HG03108 (cell line): ENCODE data around the gene POLR1C.
A peak's percentile ranks its signal among the peaks of the same experiment; 100 is the strongest.
"Not testable (repeated sequence)": the region's sequence is repeated elsewhere in the genome, so short reads cannot be mapped to it uniquely, and the experiment has no call there.

ENCODE experiments used
- ATAC-seq: cut with Tn5 transposase; IDR thresholded peaks from one replicate; pipeline ENCODE4 v1.9.1; 2021; ENCODE audit warnings: moderate library complexity; ENCODE audit not compliant: unreplicated experiment

The POLR1C gene

DNA sequence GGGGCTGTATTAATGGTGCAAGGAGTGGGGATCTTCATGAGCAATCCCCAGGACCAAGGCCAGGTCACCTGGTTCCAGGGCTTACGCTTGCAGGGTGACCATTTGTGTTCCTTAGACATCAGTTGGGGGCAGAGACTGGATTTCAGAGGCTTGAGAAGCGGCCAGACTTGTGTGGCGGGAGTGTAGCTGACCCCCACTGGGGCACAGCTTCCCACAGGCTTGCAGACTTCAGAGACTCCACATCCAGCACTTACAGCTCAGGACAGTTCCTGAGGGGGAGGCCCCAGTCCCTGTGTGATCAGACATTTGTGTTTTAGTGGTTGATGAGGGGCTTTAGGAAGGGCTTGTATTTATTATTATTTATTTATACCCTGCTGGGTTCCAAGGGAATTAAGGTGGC is 24.2 kb upstream of the POLR1C start:
- ATAC-seq: no peak

DNA sequence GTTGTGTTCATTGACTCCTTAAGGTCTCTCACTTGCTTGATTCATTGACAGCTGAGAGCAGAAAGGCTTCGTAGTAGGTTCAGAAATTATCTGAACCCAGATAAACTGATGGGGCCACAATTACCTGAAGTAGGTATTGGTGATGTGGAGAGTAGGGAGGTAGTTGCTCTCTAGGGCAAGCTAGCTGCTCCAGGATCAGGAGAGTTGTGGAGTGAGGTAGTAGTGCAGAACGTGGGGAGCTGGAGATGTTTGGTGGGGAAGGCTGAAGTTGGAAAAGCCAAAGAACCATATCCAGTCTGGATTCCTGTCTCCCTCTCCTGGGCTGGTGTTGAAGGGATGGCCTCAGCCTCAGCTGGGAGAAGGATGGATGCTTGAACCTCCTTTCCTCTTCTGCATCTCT is 23.7 kb upstream of the POLR1C start:
- ATAC-seq: no peak

DNA sequence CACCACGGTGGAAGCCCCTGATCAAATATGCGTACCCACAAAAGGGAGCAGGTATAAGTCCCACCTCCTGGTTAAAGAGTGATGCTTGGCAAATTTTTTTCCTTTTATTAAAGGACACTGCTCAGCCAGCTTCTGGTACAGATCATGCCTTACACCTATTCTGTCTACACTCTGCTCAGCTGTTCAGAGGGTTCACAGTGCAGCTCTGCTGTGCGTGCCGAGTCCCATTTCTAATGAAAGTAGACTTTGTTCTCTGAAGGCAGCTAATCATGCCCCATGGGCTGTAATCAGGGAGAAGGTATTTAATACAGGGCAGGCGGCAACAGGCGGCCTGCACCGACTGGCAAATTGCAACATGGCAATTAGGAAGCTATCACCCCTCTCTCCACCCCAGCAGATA is 23.1 kb upstream of the POLR1C start:
- ATAC-seq: no peak

DNA sequence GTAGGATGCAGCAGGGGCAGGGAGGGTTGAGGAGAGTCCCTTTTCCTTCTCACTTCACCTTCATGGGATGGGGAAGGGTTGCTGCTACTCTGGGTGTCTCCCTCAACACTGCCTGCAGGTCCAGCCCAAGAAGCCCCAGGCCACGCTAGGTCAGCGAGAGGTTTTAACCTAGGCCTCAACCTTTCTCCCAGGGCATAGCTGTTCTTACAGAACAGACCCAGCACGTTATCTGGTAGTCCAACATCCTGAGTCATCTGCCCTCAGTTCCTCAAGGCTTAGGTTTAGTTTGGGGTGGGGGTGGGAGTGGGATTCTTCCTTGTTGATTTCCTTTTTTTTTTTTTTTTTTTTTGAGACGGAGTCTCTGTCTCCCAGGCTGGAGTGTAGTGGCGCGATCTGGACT is 22.6 kb upstream of the POLR1C start:
- ATAC-seq: no peak

DNA sequence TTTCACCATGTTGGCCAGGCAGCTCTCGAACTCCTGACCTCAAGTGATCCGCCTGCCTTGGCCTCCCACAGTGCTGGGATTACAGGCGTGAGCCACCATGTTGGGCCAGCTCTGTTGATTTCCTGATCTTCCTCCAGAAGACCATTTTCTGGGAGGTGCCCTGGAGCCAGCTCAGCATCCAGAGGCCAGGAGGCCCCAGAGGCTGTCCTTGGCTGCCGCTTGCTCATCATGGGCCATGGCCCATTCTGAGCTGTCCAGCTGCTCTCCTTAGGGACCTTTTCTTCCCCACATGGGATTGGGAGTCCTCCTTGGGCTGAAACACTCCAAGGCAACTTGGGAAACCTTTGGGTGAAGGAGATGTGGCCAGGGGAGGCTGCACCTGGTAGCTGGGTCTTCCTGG is 22.1 kb upstream of the POLR1C start:
- ATAC-seq: no peak

DNA sequence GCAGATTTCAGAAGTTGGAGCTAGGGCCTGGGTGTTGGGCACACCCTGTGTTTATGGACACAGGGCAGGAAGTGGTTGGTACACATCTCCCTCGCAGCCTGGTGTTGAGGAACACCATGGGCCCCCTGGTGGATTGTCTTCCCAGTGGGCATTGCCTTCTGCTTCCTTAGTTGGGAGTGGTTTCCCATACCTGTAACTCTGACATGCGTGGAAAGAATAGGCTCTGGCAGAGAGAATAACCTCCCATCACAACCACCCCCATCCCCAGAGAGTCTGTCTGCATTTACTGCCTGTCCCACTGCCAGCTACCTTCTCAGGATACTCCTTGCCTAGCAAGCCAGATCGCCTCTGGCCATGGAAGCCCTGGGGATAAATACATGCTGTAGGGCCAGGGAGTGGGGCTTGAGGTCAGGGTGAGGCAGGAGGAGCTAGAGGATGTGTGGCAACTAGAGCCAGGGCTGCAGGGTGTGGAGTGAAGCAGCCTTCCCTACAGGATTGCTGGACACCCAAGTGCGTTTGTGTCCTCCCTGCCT is 21.4 kb upstream of the POLR1C start:
- no peak for ATAC-seq

DNA sequence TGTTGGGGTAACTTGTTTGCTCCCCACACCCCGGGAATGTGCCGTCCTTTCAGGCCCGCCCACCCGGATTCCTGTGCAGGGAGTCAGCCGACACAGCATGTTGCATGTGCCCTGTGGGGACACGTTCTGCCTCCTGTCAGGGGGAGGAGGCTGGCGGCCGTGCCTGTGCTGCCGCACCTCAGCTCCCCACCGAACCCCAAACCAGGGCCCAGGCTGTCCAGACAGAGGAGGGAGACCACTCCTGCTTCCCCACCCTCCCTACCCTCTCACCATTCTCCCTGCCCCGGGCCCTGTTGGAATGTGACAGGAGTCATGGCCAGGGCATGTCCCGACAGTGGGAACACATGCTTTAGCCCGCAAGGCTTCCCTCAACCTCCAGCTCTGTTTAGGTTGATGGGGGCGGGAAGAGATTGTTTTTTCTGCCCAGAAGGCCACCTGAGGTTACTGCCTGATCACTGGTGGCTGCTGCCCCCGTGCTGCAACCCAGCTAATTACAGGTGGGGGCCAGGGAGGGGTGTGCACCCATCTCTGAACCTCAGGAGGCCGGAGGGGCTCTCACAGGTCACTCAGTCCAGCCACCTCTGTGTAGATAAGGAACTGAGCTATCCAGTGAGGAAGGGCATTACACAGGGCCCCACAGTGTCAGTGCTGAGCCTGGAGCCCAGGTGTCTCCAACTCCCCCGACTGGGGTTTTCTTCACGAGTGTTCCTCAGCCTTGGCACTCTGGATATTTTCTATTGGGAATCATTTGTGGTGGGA is 20.3 kb upstream of the POLR1C start:
- no peak for ATAC-seq

DNA sequence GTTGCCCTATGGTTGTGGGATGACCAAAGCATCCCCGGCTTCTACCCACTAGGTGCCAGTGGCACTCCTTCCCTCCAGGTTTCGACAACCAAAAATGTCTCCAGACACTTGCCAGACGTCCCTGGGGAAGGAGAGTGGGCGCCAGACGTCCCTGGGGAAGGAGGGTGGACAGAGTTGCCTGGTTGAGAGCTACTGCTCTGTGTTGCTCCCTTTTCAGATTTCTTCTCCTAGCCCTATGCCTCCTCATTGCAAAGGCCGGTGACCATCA is 19.8 kb upstream of the POLR1C start:
- no peak for ATAC-seq

DNA sequence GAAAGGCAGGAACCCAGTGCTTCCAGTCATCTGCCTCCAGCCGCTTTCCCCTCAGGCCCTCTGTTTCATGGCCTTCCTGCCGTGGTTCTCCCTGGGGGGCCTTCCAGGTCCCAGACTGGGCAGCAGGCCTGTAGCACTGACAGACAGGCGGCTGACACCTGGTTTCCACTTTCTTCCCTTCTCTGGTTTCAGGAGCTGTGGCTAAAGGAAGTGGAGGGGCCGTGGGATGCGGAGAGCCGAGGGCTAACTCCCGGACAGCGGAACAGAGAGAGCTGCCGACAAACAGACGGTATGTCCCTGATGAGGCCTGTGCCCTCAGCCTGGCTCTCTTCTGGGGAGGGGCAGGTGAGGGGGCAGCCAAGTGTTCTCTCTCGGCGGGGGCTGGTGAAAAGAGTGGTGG is 19.2 kb upstream of the POLR1C start:
- ATAC-seq: no peak

DNA sequence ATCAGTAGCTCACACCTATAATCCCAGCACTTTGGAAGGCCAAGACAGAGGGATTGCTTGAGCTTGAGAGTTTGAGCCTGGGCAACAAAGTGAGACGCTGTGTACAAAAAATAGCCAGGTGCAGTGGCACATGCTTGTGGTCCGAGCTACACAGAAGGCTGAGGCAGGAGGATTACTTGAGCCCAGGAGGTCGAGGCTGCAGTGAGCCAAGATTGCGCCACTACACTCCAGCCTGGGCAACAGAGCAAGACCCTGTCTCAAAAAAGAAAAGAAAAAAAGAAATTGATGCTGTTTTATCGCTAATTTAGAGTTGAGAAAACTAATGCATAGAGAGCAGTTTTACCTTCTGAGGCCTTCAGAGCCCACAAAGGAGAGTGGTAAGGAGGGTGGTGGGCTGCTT is 18.6 kb upstream of the POLR1C start:
- not testable (repeated sequence) for ATAC-seq

DNA sequence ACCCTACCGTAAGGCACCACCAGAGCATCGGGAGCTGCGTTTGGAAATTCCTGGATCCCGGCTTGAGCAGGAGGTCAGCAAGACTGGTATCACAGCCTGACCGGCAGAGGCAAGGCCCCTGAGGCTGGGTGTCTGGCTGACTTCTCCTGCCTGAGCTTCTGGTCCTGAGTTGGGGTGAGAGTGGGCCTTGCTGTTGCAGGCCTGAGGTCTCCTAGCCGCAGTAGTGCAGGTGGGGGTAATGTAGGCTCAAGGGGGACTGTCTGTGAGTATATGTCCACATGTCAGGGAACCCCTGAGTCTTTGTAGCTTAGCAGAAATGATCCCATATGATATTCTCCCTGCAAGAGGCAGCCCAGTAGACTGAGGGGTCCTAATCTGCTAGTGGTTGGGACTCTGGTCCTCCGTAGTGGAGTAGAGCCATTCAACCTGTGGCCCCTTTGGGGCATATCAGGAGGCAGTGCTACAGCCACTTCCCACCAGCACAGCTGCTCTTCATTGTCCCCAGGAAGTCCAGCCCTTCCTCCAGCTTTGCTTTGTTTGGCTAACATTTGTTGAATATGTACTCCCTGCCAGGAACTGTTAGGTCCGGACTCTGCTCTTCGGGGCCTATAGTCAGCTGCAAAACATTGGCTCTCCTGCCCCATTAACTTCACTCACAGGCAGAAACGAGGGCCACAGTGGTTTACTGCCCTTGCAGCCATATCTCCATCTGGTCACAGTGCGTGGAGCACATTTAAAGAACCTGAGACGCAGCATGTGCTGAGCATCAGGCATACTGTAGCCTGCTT is 17.7 kb upstream of the POLR1C start:
- no peak for ATAC-seq

DNA sequence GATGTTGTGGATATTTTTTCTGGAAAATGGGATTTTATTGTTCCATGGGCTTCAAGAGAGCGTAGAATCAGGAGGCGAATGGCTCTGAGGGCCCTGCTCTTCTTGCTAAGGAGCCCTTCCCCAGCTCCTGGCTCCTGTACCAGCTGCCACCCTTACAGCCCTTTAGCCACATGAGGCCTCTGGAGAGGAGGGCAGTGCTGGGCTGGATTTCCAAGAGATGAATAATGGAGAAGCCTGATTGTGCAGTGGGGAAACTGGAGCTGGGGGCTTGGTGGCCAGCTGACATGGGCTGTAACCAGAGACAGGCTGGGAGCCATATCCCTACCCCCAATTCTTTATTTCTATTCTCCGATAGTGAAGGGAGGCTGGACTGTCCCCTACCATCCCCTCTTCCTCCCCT is 16.0 kb upstream of the POLR1C start:
- no peak for ATAC-seq

DNA sequence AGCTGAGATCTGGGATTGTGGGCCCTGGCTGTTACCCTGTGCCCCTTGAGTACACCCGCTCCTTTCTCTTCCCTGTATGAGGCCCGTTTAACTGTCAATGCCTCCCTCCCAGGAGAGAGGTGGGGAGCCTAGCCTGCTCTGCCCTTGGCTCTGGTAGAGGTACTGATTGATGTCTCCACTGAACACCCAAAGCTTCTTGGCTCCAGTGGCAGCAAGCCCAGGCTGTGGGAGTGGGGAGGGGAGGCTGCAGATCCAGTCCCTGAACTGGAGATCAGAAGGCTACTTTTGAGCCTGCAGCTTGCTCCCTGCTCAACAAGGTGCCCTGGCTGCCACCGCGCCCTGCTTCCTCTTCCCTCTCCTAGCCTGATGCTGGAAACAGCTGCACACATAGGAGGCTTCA is 14.2 kb upstream of the POLR1C start:
- no peak for ATAC-seq

DNA sequence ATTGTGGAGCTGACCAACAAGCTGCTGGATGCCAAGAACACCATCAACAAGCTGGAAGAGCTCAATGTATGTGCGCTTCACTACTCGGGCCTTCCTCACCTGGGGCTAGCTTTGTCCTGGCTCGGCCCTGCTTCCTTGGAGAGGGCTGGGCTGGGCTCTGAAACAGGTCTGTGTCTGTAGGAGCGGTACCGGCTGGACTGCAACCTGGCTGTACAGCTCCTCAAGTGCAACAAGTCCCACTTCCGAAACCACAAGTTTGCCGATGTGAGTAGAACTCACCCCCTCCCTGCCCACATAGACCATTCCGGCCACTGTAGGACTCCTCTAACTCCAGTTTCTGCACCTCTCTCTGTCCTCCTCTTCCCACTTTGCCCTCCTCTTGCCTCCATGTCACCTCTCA is 13.4 kb upstream of the POLR1C start:
- no peak for ATAC-seq

DNA sequence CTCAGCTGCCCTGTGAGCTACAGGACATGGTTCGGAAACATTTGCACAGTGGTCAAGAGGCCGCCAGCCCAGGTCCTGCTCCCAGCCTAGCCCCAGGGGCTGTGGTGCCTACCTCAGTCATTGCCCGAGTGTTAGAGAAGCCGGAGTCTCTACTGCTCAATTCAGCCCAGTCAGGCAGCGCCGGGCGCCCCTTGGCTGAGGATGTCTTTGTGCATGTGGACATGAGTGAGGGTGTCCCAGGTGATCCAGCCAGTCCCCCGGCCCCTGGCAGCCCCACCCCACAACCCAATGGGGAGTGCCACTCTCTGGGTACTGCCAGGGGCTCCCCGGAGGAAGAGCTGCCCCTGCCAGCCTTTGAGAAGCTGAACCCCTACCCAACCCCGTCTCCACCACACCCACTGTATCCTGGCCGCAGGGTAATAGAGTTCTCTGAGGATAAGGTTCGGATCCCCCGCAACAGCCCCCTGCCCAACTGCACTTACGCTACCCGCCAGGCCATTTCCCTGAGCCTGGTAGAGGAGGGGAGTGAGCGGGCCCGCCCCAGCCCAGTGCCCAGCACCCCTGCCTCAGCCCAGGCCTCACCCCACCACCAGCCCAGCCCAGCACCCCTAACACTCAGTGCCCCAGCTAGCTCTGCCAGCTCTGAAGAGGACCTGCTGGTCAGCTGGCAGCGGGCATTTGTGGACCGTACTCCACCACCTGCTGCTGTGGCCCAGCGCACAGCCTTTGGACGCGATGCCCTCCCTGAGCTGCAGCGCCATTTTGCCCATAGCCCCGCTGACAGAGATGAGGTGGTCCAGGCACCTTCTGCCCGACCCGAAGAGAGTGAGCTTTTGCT is 11.9 kb upstream of the POLR1C start:
- ATAC-seq: no peak

DNA sequence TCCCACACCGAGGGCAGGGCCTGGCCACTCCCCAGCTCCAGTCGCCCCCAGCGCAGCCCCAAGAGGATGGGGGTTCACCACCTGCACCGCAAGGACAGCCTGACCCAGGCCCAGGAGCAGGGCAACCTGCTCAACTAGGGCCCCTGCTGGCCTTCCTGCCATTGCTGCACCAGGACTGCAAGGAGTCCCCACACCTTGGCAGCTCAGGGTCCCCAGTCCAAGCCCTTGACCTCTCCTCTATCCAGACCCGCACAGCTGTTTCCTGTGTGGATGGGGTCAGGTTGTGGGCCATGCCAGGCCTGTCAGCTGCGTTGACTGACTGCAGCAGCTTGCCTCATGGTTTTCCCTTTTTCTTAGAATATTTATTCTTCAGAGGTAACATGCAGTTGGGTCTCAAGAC is 11.2 kb upstream of the POLR1C start:
- ATAC-seq: no peak

DNA sequence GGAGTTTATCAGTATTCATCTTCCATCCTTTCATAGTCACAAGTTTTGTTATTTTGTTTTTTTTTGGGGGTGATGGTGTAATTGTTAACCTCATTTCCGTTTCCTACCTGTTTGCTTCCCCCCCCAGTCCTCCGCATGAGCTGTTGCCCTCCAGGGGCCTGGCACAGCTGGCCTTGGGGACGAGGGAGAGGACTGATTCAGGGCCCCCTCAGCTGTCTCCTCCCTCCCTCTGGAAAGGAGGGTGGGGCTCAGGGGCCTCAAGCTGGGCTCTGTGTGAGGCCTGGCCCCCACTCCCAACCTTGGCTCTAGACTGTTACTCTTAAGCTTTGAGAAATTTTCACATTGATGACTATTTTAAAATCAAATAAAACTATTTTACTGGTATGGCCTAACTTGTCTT is 10.7 kb upstream of the POLR1C start:
- no peak for ATAC-seq

DNA sequence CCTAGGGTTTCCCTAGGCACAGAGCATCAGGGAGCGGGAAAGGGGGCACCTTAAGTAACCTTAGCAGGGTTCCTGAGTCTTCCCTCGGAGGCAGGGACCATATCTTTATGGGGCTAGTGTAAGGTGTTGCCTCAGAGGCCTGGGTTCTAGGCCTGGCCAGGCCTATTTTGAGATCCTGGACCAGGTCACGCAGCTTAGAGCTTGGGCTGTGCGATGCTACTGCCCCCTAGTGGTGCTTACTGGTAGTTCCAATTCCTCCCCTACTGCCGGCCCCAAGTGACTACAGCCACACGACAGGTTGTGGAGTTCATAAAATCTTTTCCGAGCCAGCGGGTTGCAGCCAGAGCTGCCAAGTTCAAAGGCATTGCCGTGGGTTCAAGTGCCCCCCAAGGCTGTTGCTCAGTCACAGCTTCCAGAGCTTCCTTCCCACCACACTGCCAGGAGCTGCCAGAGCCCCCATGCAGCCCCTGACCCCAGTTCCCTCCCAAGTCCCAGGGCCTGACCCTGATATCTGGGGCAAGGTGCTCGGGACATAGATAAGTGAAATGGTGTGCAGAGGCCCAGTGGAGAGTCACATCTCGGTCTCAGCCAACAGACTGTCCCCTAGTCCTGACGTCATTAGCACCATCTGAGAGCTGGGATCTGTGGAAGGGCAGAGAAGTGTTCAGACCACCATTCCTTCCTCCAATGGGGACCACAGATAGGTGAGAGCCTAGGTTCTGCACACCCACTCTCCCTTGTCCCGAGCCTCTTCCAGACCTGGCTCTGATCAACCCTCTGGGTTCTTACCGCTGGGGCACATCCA is 10.0 kb upstream of the POLR1C start:
- peak; percentile 48 for ATAC-seq

DNA sequence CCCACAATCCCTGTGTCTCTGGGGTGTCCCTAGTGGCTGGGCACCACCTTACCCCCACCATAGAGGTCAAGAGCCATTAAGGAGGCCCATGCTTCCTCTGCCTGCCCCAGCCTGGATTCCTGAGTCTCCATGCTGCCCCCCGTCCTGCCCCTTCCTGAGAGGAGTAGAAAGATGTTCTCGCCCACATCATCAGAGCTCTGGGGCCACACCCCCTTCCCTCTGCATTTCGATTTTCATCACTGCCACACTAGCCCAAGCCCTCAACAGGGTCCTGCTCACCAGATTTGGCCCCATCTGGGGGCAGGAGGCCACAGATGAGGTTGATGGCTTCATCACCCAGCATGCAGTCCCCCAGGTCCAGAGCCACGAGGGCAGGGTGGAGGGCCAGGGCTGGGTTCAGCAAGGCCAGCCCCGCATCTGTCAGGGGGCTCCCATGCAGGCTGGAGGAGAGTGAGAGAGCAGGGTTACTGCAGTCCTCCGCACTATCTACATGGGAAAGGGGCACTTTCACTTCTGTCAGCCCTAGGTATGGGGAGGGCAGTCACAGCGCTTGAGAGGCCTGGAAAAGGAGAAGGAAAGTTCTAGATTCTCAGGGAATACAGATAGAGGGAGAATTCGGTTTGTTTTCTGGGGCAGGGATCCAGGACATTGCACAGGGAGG is 8.3 kb upstream of the POLR1C start:
- ATAC-seq: no peak
